GM12878 (cell line): ENCODE measurements around the gene RAP1B. TPM values are rescaled to one million over a fixed set of nuclear protein-coding genes. Genes with fewer than 3 reads are reported as not detected.
A peak's percentile ranks its signal among the peaks of the same experiment; 100 is the strongest.

Experiments
- ATAC-seq: fragments of 200-7000 bp; cut with Tn5 transposase; 3 replicates; pipeline ENCODE4 v1.9.1; 2020; ENCODE audit warnings: mild to moderate bottlenecking, moderate library complexity
- BruUV-seq: library from RNA; stranded (reverse); fragments of 400-500 nt; replicated peaks from 2 replicates; lab custom pipeline; 2021; lab: Mats Ljungman, UMichigan
- CTCF ChIA-PET: fragments of 300-600 bp; sonication (Branson Sonifier 250); formaldehyde crosslinking; extraction: SDS; loops from one replicate; lab custom pipeline; 2021; ENCODE audit warnings: inconsistent platforms; lab: Yijun Ruan, JAX
- POLR2A ChIA-PET: fragments of 350-600 bp; formaldehyde crosslinking; extraction: SDS; loops from one replicate; lab custom pipeline; 2021; ENCODE audit warnings: inconsistent platforms; lab: Charles Lee
- RAD21 ChIA-PET: fragments of 300-600 bp; sonication (Branson Sonifier 250); formaldehyde crosslinking; loops from one replicate; lab custom pipeline; 2023; ENCODE audit warnings: antibody characterized with exemption; ENCODE audit not compliant: unreplicated experiment; lab: Charles Lee
- SMC1A ChIA-PET: fragments of 300-600 bp; sonication (Branson Sonifier 250); formaldehyde crosslinking; loops from one replicate; lab custom pipeline; 2023; ENCODE audit not compliant: unreplicated experiment, uncharacterized antibody; lab: Charles Lee
- DNase-seq: peaks from one replicate; pipeline ENCODE4 v3.0.0-alpha.2; 2011; ENCODE audit warnings: low read depth, low spot score
- FAIRE-seq: peaks from 3 replicates; lab custom pipeline; 2011; peaks lifted over from hg19 to GRCh38; lab: Jason Lieb, UNC
- H2AFZ ChIP-seq: 2 replicates; pipeline ENCODE4 v1.6.0; 2011; ENCODE audit warnings: low read depth, low read length, control low read depth; ENCODE audit not compliant: control insufficient read depth
- H3K27ac ChIP-seq: 2 replicates; pipeline ENCODE4 v1.5.1; 2011; ENCODE audit warnings: control low read depth; ENCODE audit not compliant: control insufficient read depth, insufficient read depth
- H3K27me3 ChIP-seq, 2 experiments: replicated peaks in 1 of 2; 2 replicates each; pipeline versions ENCODE4 v1.6.0 to v1.6.1; 2011; ENCODE audit warnings: low read length in 1 of 2; ENCODE audit not compliant: control insufficient read depth in 2 of 2, insufficient read depth in 2 of 2
- H3K36me3 ChIP-seq, 2 experiments: 2 replicates each; pipeline ENCODE4 v1.5.1; 2011; ENCODE audit warnings: low read length in 1 of 2; ENCODE audit not compliant: control insufficient read depth in 2 of 2, insufficient read depth in 2 of 2
- H3K4me1 ChIP-seq: 2 replicates; pipeline ENCODE4 v1.6.1; 2011; ENCODE audit warnings: mild to moderate bottlenecking, low read length, moderate library complexity, mixed read lengths; ENCODE audit not compliant: control insufficient read depth, insufficient read depth
- H3K4me2 ChIP-seq: 2 replicates; pipeline ENCODE4 v1.6.0; 2011; ENCODE audit warnings: control low read depth; ENCODE audit not compliant: control insufficient read depth, insufficient read depth
- H3K4me3 ChIP-seq: fragments of 200-600 bp; sonication (generic); 2 replicates; pipeline ENCODE4 v1.5.1; 2016
- H3K79me2 ChIP-seq: 2 replicates; pipeline ENCODE4 v1.6.0; 2011; ENCODE audit warnings: low read length; ENCODE audit not compliant: control insufficient read depth, insufficient read depth
- H3K9ac ChIP-seq: 2 replicates; pipeline ENCODE4 v1.8.0; 2011; ENCODE audit warnings: low read length, control low read depth, mixed read lengths; ENCODE audit not compliant: control insufficient read depth, insufficient read depth
- H3K9me3 ChIP-seq: replicated peaks from 3 replicates; pipeline ENCODE4 v1.5.1; 2011; ENCODE audit warnings: mild to moderate bottlenecking, low read length; ENCODE audit not compliant: control insufficient read depth, insufficient read depth
- H4K20me1 ChIP-seq: 2 replicates; pipeline ENCODE4 v1.6.0; 2011; ENCODE audit not compliant: control insufficient read depth, insufficient read depth
- ATF2 ChIP-seq: IDR thresholded peaks from 2 replicates; pipeline ENCODE4 v1.6.1; 2012; ENCODE audit warnings: low read length, inconsistent platforms
- MYB ChIP-seq: fragments of 150-350 bp; IDR thresholded peaks from 2 replicates; pipeline ENCODE4 v1.6.1; 2014; ENCODE audit warnings: mild to moderate bottlenecking, low read depth, low read length, borderline replicate concordance
- NFYA ChIP-seq: IDR thresholded peaks from 2 replicates; pipeline ENCODE4 v1.6.1; 2011; ENCODE audit warnings: low read depth, mild to moderate bottlenecking, low read length, improper control_type of control experiment, borderline replicate concordance
- RUNX3 ChIP-seq: IDR thresholded peaks from 2 replicates; pipeline ENCODE4 v1.6.1; 2012; ENCODE audit warnings: low read length, inconsistent platforms
- ZNF24 ChIP-seq: fragments of 450-650 bp; IDR thresholded peaks from 2 replicates; pipeline ENCODE4 v1.6.1; 2017; ENCODE audit warnings: antibody characterized with exemption, mild to moderate bottlenecking
- WGBS: methylation state at CpG from one replicate; pipeline ENCODE4 v1.1.6; 2016; ENCODE audit warnings: low lambda C conversion rate; ENCODE audit not compliant: insufficient replicate concordance, insufficient coverage; ENCODE audit errors: missing lambda C conversion rate; 5-methylcytosine and 5-hydroxymethylcytosine counted together
- in situ Hi-C: fragments of 300-500 bp; cut with MboI; formaldehyde crosslinking; loops from 9 replicates; pipeline ENCODE4 v1.14.3; 2018; ENCODE audit warnings: mixed read lengths
- intact Hi-C: fragments of 100-400 bp; cut with micrococcal nuclease; formaldehyde crosslinking; loops from one replicate; pipeline ENCODE4 v1.14.2; 2022; ENCODE audit not compliant: unreplicated experiment
- polyA plus RNA-seq, 11 experiments: library from polyadenylated mRNA; depleted of rRNA in 4 of 11; unstranded in 6 of 11; stranded (reverse) in 5 of 11; fragments of >200 nt; fragmentation: Nextera tagmentation in 4 of 11; fragmentation: Illumina TruSeq in 1 of 11; extraction: Ambion mirVana in 4 of 11; extraction: Trizol in 1 of 11; gene quantifications; 1 replicate in 1 of 11; 2 replicates in 10 of 11; pipeline versions ENCODE4 v1.2.1 to v1.2.3, GENCODE V29; 2011 to 2016; ENCODE audit warnings: inconsistent platforms in 2 of 11, missing spikeins in 2 of 11, low read depth in 1 of 11
- total RNA-seq, 4 experiments: library from RNA; depleted of rRNA in 3 of 4; stranded (reverse); fragments of >200 nt in 3 of 4; fragmentation: Illumina TruSeq in 1 of 4; extraction: Trizol in 1 of 4; gene quantifications; 2 replicates each; pipeline versions ENCODE4 v1.2.1 to v1.2.3, GENCODE V29; 2013 to 2021

RAP1B gene
- total and polyA plus RNA-seq, 10 of the 15 experiments (the other 5 are each of a cell fraction or from before 2014, with no cell fraction given), result 88.9 to 219 (median 127) TPM

GRCh38 chr12:68638171-68638570 is 27.5 kb downstream of the RAP1B start:
- ChIA-PET CTCF (interaction anchor here (0.6 kb wide), 1 partner anchor 23 kb away, joined by 4 read pairs; no protein-coding TSS in a partner anchor), RAD21 (interaction anchor here (0.6 to 1.2 kb wide), 3 partner anchors 26 to 276 kb away, joined by 3 to 5 read pairs (median 3); no protein-coding TSS in a partner anchor), SMC1A (interaction anchor here (1.1 to 2.7 kb wide), 2 partner anchors 9 to 187 kb away, joined by 3 to 17 read pairs; no protein-coding TSS in a partner anchor), POLR2A (interaction anchor here (0.6 to 1.5 kb wide), 6 partner anchors 26 to 227 kb away, joined by 3 to 8 read pairs (median 4); no protein-coding TSS in a partner anchor)
- no peak overlapping the region for H2AFZ ChIP-seq
- in situ Hi-C loops (no loop called here), intact Hi-C loops (no loop called here)
- FAIRE-seq (no peak), ATAC-seq (no peak), DNase-seq (no peak)
- H3K9me3 ChIP-seq, result no peaks in the 10 kb centered on the region
- 0 out of 2 replicates have a peak, but pooled peaks cover 3% of the 10 kb centered on the region for H4K20me1 ChIP-seq
- H3K4me1 ChIP-seq, result peaks cover 24% of the 10 kb centered on the region
- H3K79me2 ChIP-seq, result peaks cover 95% of the 10 kb centered on the region
- 25% methylated on average over 3 of the region's 3 CpGs for WGBS
- H3K27me3 ChIP-seq, result no peaks in the 10 kb centered on the region
- BruUV-seq, result no TSS peak
- H3K9ac ChIP-seq, result no peak overlapping the region
- H3K36me3 ChIP-seq, result no peaks in the 10 kb centered on the region; a peak in 1 of 4 replicates
- H3K4me2 ChIP-seq, result peak overlapping the region; percentile 51; the same call in 1 of the 2 replicates
- peak overlapping the region; percentile 40 for H3K27ac ChIP-seq
- TF ChIP-seq MYB, result no peak
- no peak for TF ChIP-seq ATF2
- no peak for TF ChIP-seq NFYA
- 0 out of 2 replicates have a peak, but pooled peaks have one; percentile 22 for TF ChIP-seq RUNX3
- no peak for TF ChIP-seq ZNF24
- H3K4me3 ChIP-seq, result no peak overlapping the region
